HG03575 (cell line): ENCODE results near the gene VOPP1.

Experiments used
- ATAC-seq: cut with Tn5 transposase; IDR thresholded peaks from one replicate; pipeline ENCODE4 v1.9.1; 2021; ENCODE audit not compliant: unreplicated experiment, insufficient number of reproducible peaks, low FRiP score; ENCODE audit errors: extremely low read depth

VOPP1 gene

GRCh38 chr7:55500117-55500756, 72.1 kb downstream of the VOPP1 start:
- ATAC-seq = no peak

GRCh38 chr7:55499591-55499990, 72.7 kb downstream of the VOPP1 start:
- ATAC-seq = no peak

GRCh38 chr7:55498770-55499169, 73.5 kb downstream of the VOPP1 start:
- ATAC-seq = no peak

DNA sequence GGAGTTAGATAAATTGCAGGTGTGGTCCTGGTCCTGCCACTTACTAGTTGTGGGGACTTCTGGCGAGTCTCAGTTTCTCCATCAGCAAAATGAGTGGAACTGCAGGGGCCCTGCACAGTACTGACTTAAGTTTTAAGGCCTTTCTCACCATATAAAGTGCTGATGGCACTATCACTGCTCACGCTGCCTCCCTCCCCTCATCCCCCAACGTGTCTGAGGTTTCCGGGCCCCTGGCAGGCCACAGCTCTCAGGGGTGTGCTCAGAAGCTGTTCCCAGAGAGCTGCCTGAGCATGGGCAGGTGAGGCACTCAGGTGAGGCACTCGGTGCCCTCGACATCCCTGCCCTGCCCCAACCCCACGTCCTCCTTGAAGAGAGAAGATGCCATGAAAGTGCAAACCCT, 74.2 kb downstream of the VOPP1 start:
- no peak for ATAC-seq

DNA sequence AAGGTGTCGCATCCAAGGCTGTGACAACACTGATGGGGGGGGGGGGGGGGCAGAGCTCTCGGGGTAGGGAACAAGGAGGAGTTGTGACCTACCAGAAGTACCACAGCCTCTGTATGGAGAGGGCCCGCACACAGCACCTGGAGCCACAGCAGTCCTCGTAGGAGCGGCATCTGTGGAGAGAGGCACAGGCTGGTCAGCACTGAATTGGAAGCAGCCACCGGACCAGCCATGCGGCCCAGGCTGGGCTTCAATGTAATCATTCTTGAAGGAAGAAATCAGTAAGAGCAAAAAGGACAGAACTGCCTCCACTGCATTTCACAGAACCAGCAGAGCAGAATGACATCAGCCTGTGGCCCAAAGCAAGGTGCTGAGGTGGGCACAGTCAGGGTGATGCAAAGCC, 74.8 kb downstream of the VOPP1 start:
- ATAC-seq = no peak

GRCh38 chr7:55496906-55497305, 75.4 kb downstream of the VOPP1 start:
- ATAC-seq = no peak

GRCh38 chr7:55494951-55495350, 77.4 kb downstream of the VOPP1 start:
- no peak for ATAC-seq

GRCh38 chr7:55493408-55493807, 78.9 kb downstream of the VOPP1 start:
- ATAC-seq = no peak

GRCh38 chr7:55491346-55491745, 81.0 kb downstream of the VOPP1 start:
- no peak for ATAC-seq

GRCh38 chr7:55490099-55490498, 82.2 kb downstream of the VOPP1 start:
- no peak for ATAC-seq

DNA sequence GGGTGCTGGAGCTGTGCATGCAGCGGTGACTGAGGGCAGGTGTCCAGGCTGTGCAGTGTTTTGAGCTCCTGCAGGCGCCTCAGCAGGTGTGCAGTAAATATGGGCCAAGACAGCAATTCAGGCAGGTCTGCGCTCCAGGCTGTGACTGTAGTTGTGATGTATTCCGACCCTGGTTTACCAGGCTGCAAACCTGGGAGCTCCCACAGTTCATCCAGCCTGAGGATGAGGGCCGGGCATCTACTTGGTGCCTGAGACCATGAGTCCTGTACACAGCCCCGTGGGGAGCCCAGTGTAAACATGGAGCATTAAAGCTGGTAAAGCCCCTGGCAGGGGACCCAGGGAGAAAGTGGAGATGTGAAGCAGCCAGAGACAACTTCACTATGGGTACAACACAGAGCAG, 82.8 kb downstream of the VOPP1 start:
- ATAC-seq = no peak

DNA sequence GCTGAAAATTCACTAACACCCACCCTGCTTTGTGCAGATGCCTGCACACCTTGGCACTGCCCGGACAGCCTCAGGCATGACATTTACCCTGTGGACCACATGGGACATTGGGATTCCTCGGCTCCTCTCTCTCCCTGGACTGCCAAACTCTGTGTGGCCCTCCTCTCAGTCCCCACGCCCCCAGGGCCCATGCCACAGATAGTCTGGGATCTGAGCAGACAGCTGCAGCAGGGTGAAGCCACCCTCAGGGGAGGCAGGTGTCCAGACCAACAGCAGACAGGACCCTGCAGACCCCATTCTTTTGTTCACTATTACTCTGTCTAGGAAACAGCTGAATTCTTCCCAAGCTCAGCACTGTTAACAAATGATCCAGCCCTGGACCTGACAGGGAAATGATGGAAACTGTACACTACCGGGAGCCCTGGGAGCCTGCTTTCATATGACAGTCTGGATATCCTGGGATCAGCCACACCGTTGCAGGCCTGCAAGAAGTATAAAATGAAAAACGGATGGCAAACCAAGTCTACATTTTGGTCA, 83.4 kb downstream of the VOPP1 start:
- ATAC-seq = no peak

- no peak for ATAC-seq
These were observed 84.1 kb downstream of the VOPP1 start for GRCh38 chr7:55488216-55488615.

DNA sequence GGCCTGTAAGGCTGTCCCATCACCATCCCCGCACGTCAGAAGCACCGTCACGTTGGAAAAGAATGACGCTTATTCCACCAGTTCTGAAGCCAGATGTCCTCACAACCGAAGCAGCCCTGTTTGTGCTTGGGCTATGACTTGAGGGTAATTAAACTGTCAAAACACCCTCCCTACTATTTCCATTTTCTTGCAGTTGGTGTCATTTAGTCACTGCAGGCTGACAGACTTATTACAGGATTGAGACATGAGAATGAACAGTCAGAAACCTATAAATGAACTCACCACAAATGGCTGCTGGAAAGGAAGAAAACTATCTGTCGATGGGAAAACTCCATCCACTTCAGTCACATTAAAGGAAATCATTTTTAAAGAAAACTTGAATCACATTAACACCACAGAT, 85.3 kb downstream of the VOPP1 start:
- no peak for ATAC-seq

GRCh38 chr7:55486192-55486590, 86.1 kb downstream of the VOPP1 start:
- no peak for ATAC-seq

DNA sequence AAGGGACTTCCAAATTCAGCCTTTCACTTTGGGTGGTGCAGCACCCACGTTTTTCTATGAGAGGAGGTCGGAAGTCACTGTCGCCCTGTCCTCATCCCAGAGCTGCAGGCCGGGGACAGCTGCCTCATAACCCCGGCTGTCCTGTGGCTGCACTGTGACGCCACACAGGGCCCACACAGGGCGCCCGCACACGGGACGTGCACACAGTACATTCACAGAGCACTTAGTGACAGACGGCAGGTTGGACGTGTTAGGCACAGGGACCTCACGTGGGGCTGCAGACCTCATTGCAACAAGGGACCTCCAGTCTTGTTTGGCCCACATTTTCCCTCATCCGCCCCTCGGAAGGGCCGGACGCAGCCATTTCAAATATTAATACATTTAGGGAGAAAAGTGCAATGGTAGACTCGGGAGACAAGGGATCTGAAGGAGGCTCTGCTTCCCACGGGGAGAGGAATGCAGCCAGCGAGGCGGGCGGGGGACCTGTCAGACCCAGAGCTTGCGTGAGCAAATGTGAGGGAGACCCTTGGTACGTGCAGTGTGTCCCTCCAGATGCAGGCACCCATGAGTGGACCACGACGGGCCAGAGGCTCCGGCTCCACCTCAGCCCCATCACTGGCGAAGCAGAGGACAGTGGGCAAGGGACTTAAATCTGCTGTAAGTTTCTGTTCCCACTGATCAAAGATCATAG, 86.7 kb downstream of the VOPP1 start:
- ATAC-seq = no peak

GRCh38 chr7:55484834-55485233, 87.5 kb downstream of the VOPP1 start:
- ATAC-seq = no peak

DNA sequence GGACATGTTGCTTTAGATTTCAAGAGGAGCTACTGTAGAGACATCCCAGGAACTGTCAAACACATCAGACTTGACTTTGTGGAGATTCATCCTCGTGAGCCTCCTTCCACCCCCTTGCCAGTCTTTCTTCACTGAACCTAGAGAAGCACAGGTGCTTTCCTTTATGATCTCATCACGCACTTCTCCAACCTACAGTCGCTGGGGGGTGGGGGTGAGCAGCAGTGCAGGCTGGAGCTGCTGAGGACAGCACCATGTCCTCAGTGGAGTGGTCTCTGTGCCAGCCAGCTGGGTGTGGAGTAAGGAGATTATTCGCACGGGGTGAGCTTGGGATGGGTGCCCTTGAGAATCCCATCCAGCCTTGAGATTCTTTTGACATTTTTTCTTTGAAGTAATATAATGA, 88.1 kb downstream of the VOPP1 start:
- ATAC-seq = no peak

DNA sequence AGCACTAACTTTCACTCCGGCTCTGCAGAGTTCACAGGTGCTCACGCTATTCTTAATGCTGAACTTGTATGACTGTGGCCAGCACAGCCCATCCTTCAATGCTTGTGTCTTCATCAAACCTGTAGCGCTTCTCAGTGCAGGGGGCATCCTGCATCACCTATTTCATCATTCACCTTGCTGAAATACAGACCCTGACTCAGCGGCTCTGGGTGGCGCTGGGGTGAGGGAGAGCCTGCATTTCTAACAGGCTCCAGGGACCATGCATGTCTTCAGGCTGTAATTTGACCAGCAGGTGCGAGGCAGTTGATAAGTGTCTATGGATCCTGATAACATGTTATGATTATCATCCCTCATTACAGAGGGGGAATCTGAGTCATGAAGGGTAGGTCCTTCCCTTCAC, 89.3 kb downstream of the VOPP1 start:
- ATAC-seq = no peak

GRCh38 chr7:55481155-55481554, 91.1 kb downstream of the VOPP1 start:
- no peak for ATAC-seq

- no peak for ATAC-seq
These were observed 93.6 kb downstream of the VOPP1 start for GRCh38 chr7:55478700-55479099.
